ENCODE results near the gene ARHGEF28.

GRCh38 chr5:73587923-73588322 is 38.1 kb upstream of the ARHGEF28 start:
- TF ChIP-seq CTCF (IDR thresholded peaks at IDR 0.05), result no peak
- no peak for TF ChIP-seq POLR2A (IDR thresholded peaks at IDR 0.05)
